ENCODE data around the gene TNFRSF19. TPM values are rescaled to one million over a fixed set of nuclear protein-coding genes. Genes with fewer than 3 reads are reported as not detected.

The TNFRSF19 gene
- total and polyA plus RNA-seq, 2 of the 8 experiments (the other 6 are each of a cell fraction or from before 2014, with no cell fraction given): 0.50 to 0.95 TPM

DNA sequence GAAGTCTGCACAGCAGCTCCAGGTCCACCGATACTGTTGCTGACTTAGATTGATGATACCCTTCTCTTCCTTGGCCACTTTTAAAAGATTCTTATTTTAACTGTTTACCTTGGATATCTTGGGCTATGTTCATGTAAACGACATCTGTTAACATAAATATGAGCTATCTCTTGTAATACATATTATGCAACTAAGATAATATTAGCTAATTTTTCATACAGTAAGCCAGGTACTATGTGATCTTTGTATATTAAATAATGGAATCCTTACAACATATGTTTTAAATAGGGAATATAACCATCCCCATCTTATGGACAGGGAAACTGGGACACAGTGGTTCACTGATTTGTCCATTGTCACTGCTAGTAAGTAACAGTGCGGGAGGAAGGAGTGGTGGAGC, 37.9 kb downstream of the TNFRSF19 start:
- no peak overlapping the region for H2AFZ ChIP-seq (ENCODE audit: low read length)
- H2BK15ac ChIP-seq (ENCODE audit: low read length): no peak overlapping the region
- H2AK5ac ChIP-seq (ENCODE audit: low read depth, low read length): no peak overlapping the region
- H2BK20ac ChIP-seq (ENCODE audit: low read length): no peak overlapping the region
- no peak for TF ChIP-seq TBP (IDR thresholded peaks at IDR 0.05; ENCODE audit: low read depth, low read length)
- no peak for TF ChIP-seq CTBP2 (IDR thresholded peaks at IDR 0.05; ENCODE audit: borderline replicate concordance, insufficient read depth, insufficient read length, low read length)
- no peak for TF ChIP-seq RFX5 (IDR thresholded peaks at IDR 0.05; ENCODE audit: borderline replicate concordance, low read depth, low read length)
- no peak for TF ChIP-seq CBX8 (IDR thresholded peaks at IDR 0.05; ENCODE audit: borderline replicate concordance, low read depth, low read length)
- TF ChIP-seq RBBP5 (IDR thresholded peaks at IDR 0.05; ENCODE audit: borderline replicate concordance, low read depth, low read length): no peak
- H4K20me1 ChIP-seq (replicated peaks in 1 of 2; ENCODE audit: control insufficient read depth in 1 of 2, insufficient read depth in 2 of 2, low read length in 2 of 2): no peaks in the 10 kb centered on the region
- H3K79me1 ChIP-seq (ENCODE audit: low read depth, low read length): no peaks in the 10 kb centered on the region
- no peak overlapping the region for H4K91ac ChIP-seq (replicated peaks; ENCODE audit: insufficient read length, low read length)
- H3K27ac ChIP-seq (ENCODE audit: low read depth, low read length): no peak overlapping the region
- no peak for DNase-seq (ENCODE audit: low read depth in 1 of 2, low spot score in 2 of 2)
- no peak overlapping the region for H3K18ac ChIP-seq (ENCODE audit: extremely low read depth, low read length)
- no peak for FAIRE-seq
- no peak overlapping the region for H3K23ac ChIP-seq (ENCODE audit: insufficient read length)
- H3K27me3 ChIP-seq (replicated peaks in 1 of 4; ENCODE audit: control insufficient read depth in 3 of 4, extremely low read depth in 1 of 4, insufficient read depth in 3 of 4, low read length in 3 of 4): no peaks in the 10 kb centered on the region
- no peak overlapping the region for H3K9ac ChIP-seq (replicated peaks in 1 of 4; ENCODE audit: extremely low read depth in 1 of 4, low read depth in 3 of 4, low read length in 3 of 4)
- ChIA-PET POLR2A (ENCODE audit: partially characterized antibody) (no interaction called here), CTCF (ENCODE audit: partially characterized antibody) (interaction anchor here (0.7 to 1.2 kb wide), 2 partner anchors 40 to 91 kb away, joined by 3 to 4 read pairs; no protein-coding TSS in a partner anchor)
- no peaks in the 10 kb centered on the region for H3K9me3 ChIP-seq (ENCODE audit: insufficient read depth in 2 of 2, low read depth in 1 of 2, low read length in 1 of 2)
- no peaks in the 10 kb centered on the region for H3K23me2 ChIP-seq (ENCODE audit: low read depth, low read length)
- no peak overlapping the region for H3K4me2 ChIP-seq (ENCODE audit: insufficient read depth in 1 of 2, low read depth in 2 of 2, low read length in 2 of 2)
- no peak overlapping the region for H2BK120ac ChIP-seq (replicated peaks; ENCODE audit: low read depth, low read length)
- H2BK12ac ChIP-seq (ENCODE audit: low read depth, low read length): no peak overlapping the region
- H3K36me3 ChIP-seq (ENCODE audit: control insufficient read depth in 2 of 4, insufficient read depth in 4 of 4, low read length in 3 of 4): no peaks in the 10 kb centered on the region
- H3K14ac ChIP-seq (ENCODE audit: insufficient read length): no peak overlapping the region
- H3K56ac ChIP-seq (replicated peaks; ENCODE audit: insufficient read length, low read depth, low read length): no peak overlapping the region
- no peak overlapping the region for H3K4me3 ChIP-seq (ENCODE audit: extremely low read depth in 1 of 4, insufficient read depth in 2 of 4, low read depth in 3 of 4, low read length in 4 of 4)
- 83% methylated on average over 3 of the region's 3 CpGs; no CpG with 5 or more reads in 1 of the 2 experiments for WGBS, 2 experiments (ENCODE audit: extremely low coverage in 1 of 2, insufficient coverage in 1 of 2, insufficient read length in 1 of 2, insufficient replicate concordance in 2 of 2, low coverage in 1 of 2, low lambda C conversion rate in 2 of 2, missing lambda C conversion rate in 1 of 2)
- no peaks in the 10 kb centered on the region for H3K79me2 ChIP-seq (ENCODE audit: control insufficient read depth in 1 of 2, insufficient read depth in 2 of 2, low read length in 2 of 2)
- no peak overlapping the region for H2BK5ac ChIP-seq (ENCODE audit: low read depth, low read length)
- H3K4ac ChIP-seq (replicated peaks; ENCODE audit: insufficient read length, low read depth, low read length): no peak overlapping the region
- H3K4me1 ChIP-seq (replicated peaks in 1 of 4; ENCODE audit: control insufficient read depth in 3 of 4, insufficient read depth in 4 of 4, low read length in 3 of 4): peaks cover 0 to 5% (median 2%) of the 10 kb centered on the region in 4 experiments; a peak in 3 of 7 replicates
- H4K5ac ChIP-seq (ENCODE audit: insufficient read length, low read depth, low read length): no peak overlapping the region
- no peak overlapping the region for H4K8ac ChIP-seq (ENCODE audit: extremely low read depth, insufficient read depth, low read length)
